NCI-H128 (cell line): ENCODE data around the gene OR4Q3.
"Not testable (repeated sequence)": the region's sequence is repeated elsewhere in the genome, so short reads cannot be mapped to it uniquely, and the experiment has no call there.

ENCODE experiments used
- DNase-seq: peaks from one replicate; lab custom pipeline; 2025; ENCODE audit not compliant: unreplicated experiment; lab: John Stamatoyannopoulos, UW

The OR4Q3 gene

DNA sequence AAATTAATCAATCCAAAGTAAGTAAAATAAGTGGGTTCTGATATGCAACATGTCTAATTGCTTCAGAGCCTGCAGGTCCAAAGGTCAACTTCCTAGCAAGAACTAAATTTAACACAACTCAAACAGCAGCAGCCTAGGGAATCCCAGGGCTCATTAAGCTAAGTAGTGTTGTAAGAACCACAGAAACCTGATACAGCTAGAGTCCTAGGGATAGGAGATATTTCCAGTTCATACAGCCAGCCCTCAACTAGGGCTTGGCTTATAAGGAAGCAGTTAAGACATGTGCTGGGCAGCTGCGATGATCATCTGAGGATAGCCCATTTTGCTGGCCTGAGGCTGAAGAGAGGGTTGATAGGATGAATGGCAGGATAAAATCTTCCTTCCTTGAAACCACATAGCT is at the start of gene OR4Q3:
Gene OR4Q3 (plus strand): TSS at position 316 of the 400 bp plus-strand sequence.
- no peak for DNase-seq

GRCh38 chr14:19729359-19729758 is 14.0 kb upstream of the OR4Q3 start:
- no peak for DNase-seq

GRCh38 chr14:19729763-19730162 is 13.6 kb upstream of the OR4Q3 start:
- no peak for DNase-seq

GRCh38 chr14:19733893-19734292 is 9.5 kb upstream of the OR4Q3 start:
- not testable (repeated sequence) for DNase-seq

DNA sequence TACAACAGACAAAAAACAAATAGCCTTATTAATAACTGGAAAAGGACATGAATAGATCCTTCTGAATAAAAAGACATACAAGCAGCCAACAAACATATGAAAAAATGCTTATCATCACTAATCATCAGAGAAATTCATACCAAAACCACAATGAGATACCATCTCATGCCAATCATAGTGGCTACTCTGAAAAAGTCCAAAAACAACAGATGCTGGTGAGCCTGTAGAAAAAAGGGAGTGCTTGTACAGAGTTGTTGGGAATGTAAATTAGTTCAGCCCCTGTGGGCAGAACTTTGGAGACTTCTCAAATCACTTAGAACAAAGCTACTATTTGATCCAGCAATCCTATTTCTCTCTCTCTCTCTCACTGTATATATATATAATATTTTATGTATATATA is 8.9 kb downstream of the OR4Q3 start:
- DNase-seq: not testable (repeated sequence)

DNA sequence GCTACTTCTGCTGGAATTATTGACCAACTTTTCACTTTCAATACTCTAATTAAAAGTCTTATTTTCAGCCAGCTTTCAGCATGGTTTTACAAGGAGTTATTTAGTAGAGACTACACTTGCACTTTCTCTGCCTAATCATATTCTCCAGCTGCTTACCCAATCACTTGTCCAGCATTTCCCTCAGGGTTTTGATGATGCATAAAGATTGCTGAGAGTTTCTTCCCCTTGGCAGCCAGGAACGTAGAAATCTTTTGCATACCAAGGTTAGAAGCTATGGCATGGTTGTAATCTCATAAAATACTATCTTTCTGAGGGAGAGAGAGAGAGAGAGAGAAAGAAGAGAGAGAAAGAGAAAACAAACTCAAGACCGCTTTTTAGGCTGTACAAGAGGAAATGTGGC is 10.8 kb downstream of the OR4Q3 start:
- DNase-seq: no peak

GRCh38 chr14:19771491-19771890 is 28.1 kb downstream of the OR4Q3 start:
- not testable (repeated sequence) for DNase-seq

DNA sequence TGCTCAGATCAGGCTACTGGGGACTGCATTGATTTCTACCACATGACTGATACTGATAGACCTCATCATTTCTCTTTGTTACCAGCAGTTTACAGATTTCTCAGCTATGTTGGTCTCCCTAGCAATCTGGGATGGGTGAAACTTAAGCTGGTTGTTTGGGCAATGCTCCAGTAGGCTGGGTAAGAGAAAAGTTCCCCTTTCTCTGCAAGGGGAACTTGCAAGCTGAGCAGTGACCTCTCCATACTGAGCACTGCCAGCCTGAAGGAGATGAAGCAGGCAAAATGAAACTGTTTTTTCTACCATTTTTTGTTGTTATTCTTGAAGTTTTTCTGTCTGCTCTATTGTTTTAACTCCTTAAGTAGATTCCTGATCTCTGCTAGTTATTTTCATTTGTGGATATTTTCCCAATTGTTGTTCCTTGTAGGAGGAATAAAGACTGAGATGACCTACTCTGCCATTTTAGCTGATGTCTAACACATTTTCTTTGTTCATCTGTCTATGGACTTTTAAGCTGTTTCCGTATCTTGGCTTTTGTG is 28.6 kb downstream of the OR4Q3 start:
- no peak for DNase-seq

GRCh38 chr14:19772454-19772853 is 29.1 kb downstream of the OR4Q3 start:
- DNase-seq: not testable (repeated sequence)

GRCh38 chr14:19773204-19773603 is 29.8 kb downstream of the OR4Q3 start, which contains the start of gene OR4M1:
OR4M1 (plus strand) TSS chr14:19773504; CDS start chr14:19780323, 6,819 bp downstream.
- not testable (repeated sequence) for DNase-seq

GRCh38 chr14:19775587-19775986 is 32.2 kb downstream of the OR4Q3 start:
- DNase-seq: no peak

DNA sequence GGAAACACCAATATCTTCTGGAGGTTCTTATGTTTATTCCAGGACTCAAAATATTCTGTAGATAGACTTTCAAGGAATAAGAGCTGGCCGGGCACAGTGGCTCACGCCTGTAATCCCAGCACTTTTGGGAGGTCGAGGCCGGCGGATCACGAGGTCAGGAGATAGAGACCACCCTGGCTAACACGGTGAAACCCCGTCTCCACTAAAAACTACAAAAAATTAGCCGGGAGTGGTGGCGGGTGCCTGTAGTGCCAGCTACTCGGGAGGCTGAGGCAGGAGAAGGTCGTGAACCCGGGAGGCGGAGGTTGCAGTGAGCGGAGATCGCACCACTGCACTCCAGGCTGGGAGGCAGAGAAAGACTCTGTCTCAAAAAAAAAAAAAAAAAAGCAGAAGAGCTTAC is 42.5 kb downstream of the OR4Q3 start:
- not testable (repeated sequence) for DNase-seq

GRCh38 chr14:19787318-19787717 is 43.9 kb downstream of the OR4Q3 start:
- DNase-seq: not testable (repeated sequence)

DNA sequence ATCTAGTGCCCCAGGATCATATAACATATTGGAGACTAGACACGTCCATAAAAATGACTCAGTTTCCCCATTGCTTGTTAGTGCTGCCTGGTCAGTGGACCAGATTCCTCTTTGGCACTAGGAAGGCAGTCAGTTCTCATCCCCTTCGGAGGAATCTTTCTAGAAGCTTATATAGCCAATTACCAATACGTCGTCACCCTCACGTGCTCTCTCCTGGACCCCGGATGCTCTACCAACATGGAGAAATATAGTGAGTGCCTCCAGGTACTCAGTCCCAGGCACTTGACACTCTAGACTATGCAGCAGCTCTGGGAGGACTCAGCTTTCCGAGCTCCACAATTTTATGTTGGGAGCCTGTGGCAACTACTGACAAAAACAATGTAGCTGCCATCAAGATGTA is 44.8 kb downstream of the OR4Q3 start:
- not testable (repeated sequence) for DNase-seq

GRCh38 chr14:19796520-19797108 is 53.2 kb downstream of the OR4Q3 start:
- not testable (repeated sequence) for DNase-seq
